HG03095 (cell line): ENCODE results near the gene NDUFS7.
A peak's percentile ranks its signal among the peaks of the same experiment; 100 is the strongest.

ENCODE experiments used
- ATAC-seq: cut with Tn5 transposase; IDR thresholded peaks from one replicate; pipeline ENCODE4 v1.9.1; 2021; ENCODE audit warnings: moderate library complexity; ENCODE audit not compliant: unreplicated experiment

The NDUFS7 gene

GRCh38 chr19:1364070-1364704 lies 19.5 kb upstream of the NDUFS7 start:
- no peak for ATAC-seq

DNA sequence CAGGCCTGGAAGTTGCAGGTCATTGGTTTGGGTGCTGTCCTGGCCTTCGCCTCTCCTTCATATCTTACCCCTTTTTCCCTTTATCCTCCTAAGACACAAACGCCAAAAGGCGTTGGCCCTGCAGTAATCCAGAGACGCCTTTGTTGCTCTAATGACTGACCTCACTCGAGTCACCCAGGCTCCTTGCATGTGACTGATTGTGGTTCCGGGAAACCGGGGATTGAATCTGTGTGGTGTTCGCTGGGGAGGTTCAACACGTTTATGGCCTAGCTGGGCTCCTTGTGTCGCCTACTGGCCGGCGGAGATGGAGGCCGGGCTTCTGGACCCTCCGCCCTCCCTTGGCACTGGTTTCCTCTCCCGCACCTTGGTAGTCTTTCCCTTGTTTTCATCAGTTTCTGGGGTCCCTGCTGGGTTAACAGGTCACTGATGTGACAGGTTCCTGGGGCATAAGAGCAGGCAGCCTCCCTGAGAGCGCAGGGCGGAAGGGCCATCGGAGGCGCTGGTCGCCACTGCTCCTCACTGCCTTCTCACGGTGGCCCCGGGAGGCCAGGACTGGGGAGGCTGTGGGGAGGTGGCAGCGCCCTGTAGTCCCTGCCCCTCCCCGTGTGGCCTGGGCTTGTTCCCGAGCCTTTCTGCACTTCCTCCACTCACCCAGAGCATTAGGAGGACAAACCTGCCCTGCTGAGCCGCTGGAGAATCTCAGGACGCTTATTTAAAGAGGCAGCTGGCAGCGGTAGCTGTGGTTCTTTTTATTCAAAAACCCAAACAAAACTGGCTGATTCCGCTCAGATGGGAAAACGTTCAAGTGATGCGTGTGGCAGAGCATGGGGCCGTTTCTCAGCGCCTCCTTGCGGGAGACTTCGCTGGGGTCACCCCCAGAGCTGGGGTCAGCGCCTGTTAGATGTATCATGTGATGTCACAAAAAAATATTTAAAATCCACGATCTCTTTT lies 18.1 kb upstream of the NDUFS7 start:
- ATAC-seq, result no peak

DNA sequence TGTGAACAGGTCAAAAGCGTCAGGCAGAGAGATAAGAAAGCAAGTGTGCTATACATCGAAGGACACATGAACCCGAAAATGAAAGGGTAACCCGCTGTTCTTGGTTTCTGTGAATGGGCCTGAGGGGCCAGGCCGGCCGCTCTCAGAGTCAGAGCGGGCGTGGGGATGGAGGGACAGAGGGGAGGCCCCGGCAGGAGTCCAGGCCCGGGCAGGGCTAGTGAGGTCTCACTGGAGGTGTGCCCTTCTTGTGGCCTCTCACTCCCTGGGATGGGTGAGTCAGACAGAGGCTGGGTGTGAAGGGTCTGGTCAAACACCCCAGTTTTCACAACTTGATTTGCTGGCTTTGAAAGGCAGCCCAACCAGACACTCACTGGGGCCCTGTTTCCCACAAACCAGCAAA lies 17.4 kb upstream of the NDUFS7 start:
- no peak for ATAC-seq

DNA sequence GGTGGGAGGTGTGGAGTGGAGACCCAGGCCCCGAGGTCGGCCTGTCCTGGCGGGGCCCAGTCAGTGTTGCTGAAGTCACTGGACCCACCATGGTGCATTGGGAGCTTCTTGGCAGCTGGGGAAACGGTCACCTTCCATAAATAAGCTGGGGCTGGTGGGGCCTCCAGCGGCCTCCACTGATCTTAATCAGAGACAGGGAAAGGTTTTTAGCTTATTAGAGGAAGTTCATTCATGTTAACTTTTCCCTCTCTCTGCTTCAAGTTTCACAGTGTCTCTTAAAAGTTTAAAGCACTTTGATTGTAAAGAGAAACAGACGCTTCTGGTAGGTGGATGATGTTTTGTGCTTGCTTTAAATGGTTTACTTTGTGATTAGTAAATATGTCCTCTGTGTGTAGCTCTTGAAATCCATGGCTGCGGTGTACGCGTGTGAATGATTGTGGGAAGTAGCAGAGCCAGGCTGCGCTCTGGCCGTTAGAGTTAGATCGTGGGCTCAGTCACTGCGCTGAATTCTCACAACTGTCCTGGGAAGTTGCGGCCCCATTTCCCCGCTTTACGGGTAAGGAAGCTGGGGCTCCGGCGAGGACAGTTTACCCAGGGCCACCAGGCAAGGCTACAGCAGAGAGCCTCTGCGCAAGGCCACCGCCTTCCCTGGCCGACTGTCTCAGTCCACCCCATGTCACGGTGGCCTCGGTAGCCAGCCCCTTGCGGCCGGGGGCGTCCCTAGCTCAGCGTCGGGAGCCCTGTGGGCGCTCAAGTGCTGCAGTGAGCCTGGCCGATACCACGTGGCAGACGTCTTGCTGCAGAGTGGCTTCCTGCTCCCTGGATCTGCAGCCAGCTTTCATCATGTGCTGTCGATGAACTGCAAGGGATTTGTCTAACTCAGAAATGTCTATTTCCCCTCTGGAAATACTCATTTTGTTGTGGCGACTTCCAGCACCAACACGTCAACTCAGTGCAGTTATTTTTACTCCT lies 16.5 kb upstream of the NDUFS7 start:
- no peak for ATAC-seq

DNA sequence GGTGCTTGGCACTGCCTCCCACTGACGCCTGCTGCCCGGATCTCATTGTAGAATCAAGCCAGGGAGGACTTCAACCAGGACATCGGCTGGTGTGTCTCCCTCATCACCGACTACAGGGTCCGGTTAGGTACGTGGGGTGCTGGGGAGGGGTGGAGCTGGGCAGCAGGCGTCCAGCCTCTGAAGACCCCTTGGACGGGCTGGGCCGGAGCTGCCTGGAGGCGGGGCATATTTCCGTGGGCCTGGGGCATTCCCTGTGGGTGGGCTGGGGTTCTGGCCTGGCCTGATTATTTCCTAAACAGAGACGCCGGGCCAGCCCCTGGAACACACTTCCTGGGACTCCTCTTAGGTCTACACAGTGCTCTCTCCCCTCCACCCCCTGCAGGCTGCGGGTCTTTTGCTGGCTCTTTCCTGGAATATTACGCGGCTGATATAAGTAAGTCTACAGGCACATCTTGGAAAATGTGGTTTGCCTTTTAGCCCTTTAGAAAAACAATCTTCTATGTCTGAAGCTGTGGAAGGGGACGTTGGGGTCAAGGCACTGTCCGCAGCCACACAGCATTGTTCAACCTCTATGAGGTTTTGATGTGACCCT lies 14.4 kb upstream of the NDUFS7 start:
- ATAC-seq, result no peak

GRCh38 chr19:1370579-1371361 lies 12.9 kb upstream of the NDUFS7 start:
- no peak for ATAC-seq

DNA sequence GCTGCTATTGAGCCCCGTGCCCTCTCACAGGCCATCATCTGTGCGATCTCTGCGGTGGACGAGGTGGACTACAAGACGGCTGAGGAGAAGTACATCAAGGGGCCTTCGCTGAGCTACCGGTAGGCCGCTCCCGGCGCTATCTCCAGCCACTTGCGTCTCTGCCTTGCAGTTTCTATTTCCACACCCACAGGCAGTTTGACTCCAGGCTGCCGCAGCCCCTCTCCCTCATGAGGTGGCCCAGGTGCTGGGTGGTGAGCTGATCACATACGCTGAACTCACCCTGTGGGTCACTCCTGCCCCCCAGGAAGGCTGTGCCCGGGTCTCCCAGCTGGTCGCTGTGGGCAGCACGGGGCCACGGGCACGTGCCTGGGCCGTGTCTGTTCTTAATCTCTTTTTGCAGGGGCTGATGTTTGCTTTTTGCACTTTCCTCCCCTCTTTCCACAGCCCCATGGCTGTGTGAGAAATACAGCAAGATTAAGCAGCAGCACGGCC lies 10.6 kb upstream of the NDUFS7 start:
- no peak for ATAC-seq

DNA sequence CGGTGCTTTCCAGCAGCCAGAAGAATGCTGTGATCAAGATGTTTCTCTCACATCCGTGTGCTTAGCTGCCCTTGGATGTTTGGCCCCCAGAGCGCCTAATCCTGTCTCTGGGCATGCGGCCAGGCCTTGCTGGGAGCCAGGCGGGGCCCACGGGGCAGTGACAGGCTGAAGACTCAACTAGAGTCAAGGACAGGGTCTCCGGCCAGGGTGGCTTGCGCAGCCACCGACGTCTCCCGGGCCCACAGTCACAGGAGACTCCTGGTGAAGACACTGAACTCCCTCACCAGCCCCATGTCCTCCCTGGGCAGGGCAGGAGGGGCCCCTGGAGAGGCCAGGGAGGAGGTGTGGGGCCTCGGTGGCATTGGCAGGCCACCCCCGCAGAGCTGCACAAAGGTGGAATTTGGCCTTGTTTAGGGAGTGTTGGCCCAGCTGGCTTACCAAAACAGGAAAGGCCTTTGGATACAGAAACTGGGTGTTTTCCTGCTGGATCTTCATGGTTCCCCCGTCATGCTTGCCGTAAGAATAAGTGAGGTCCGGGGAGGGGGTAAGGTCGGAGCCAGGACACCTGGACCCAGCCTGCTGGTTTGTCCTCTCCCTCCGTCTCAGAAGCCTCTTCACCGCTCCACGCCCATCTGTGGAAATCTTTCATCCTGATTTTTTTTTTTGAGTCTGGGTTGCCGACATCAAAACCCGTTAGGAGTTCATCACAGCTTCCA lies 10.0 kb upstream of the NDUFS7 start:
- no peak for ATAC-seq

GRCh38 chr19:1374250-1374577 lies 9.5 kb upstream of the NDUFS7 start:
- no peak for ATAC-seq

DNA sequence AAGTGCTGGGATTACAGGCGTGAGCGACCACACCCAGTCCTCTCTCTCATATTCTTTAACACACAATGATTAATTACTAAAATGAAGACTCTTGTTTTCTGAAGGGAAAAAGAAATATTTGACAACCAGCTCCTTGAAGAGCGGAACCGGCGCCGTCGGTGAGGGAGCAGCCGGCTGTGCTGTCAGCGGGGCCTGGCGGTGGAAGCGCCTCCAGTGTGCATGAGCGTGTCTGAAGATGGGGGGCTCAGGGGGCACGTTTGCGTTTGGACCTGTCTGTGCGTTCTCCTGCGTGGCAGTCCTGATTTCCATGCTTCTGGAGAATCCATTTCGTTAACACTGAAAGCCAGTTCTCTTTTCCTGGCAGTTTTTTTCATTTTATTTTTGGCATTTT lies 7.3 kb upstream of the NDUFS7 start:
- ATAC-seq, result no peak

GRCh38 chr19:1377176-1377964 lies 6.3 kb upstream of the NDUFS7 start:
- no peak for ATAC-seq

- no peak for ATAC-seq
Measured at GRCh38 chr19:1377965-1378785, 5.5 kb upstream of the NDUFS7 start.

- no peak for ATAC-seq
Measured at GRCh38 chr19:1379126-1379905, 4.4 kb upstream of the NDUFS7 start.

- ATAC-seq, result no peak
Measured at GRCh38 chr19:1379961-1380489, 3.7 kb upstream of the NDUFS7 start.

DNA sequence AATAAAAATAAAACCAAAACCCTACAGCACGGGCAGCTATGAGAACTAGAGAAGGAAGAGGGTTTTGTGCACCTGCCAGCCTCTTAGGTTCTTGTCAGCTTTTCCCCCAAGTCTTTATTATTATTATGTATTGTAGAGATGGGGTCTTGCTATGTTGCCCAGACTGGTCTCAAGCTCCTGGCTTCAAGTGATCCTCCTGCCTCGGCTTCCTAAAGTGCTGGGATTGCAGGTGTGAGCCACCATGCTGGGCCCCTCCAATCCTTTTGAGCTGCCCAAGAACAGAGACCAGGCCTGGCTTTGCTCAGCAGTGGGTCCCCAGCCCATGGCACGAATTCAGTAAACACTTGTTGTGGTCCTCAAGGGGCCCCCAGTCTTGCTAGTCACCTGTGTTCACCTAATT lies 1.5 kb upstream of the NDUFS7 start:
- no peak for ATAC-seq

GRCh38 chr19:1383017-1383311 lies 743 bp upstream of the NDUFS7 start:
- ATAC-seq, result peak; percentile 6

GRCh38 chr19:1384085-1384462 lies 367 bp downstream of the NDUFS7 start:
- ATAC-seq, result no peak
